Left renal pelvis (tissue), 4 donors: ENCODE data around the gene FSTL4. TPM values are rescaled to one million over a fixed set of nuclear protein-coding genes. Genes with fewer than 3 reads are reported as not detected.

Source experiments
- DNase-seq, 4 donors: peaks; one replicate each; pipeline ENCODE4 v3.0.0-alpha.2; 2013; ENCODE audit warnings: low read depth in 4 of 4, low spot score in 3 of 4
- polyA plus RNA-seq, 4 donors: library from polyadenylated mRNA; unstranded; fragments of 120-200 nt; gene quantifications; one replicate each; pipeline ENCODE4 v1.2.1, GENCODE V29; 2013; ENCODE audit not compliant: insufficient read length in 4 of 4

The FSTL4 gene
- polyA plus RNA-seq, 4 donors, result 0.67 to 1.2 (median 0.79) TPM; not detected in 1

- DNase-seq, result no peak
These were observed 218.4 kb downstream of the FSTL4 start for GRCh38 chr5:133393776-133394476.

GRCh38 chr5:133392448-133392847 lies 219.9 kb downstream of the FSTL4 start:
- DNase-seq, result no peak

DNA sequence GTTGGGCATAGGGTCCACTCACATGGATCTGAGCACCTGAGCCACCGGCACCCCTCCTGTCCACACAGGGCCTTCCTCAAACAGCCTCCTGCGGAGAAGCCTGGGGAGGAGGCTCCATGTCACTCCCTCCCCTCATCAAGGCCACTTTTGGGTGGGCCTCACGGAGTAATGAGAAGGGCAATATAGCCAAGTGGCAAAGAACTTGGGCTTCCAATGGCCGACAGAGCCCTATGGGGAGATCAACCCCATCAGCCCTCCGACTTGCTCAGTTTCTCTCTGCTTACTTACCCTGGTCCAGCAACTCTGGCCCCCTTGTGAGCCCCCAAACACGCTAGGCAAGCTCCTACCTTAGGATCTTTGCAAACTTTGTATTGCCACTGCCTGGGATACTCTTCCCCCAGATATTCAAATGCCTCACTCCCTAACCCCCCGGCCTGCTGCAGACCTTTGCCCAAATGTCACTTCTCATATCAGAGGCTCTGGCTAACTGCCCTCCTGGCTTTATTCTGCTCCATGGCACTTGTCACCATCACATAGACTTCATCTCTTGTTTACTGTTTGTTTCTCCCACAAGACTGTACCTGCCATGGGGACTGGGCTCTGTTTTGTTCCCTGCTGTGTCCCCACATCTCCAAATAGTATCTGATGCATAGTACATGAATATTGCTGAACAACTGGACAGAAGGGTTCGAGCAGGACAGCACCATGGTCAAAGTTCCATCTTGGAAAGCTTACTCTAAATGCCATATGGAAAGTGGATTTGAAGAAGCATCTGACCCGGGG lies 220.8 kb downstream of the FSTL4 start:
- no peak for DNase-seq

- DNase-seq, result no peak
These were observed 221.7 kb downstream of the FSTL4 start for GRCh38 chr5:133390416-133391353.

GRCh38 chr5:133389066-133389590 lies 223.2 kb downstream of the FSTL4 start:
- DNase-seq, result no peak

- DNase-seq, result no peak
These were observed 224.7 kb downstream of the FSTL4 start for GRCh38 chr5:133387621-133388020.

GRCh38 chr5:133387091-133387490 lies 225.2 kb downstream of the FSTL4 start:
- DNase-seq, result no peak

DNA sequence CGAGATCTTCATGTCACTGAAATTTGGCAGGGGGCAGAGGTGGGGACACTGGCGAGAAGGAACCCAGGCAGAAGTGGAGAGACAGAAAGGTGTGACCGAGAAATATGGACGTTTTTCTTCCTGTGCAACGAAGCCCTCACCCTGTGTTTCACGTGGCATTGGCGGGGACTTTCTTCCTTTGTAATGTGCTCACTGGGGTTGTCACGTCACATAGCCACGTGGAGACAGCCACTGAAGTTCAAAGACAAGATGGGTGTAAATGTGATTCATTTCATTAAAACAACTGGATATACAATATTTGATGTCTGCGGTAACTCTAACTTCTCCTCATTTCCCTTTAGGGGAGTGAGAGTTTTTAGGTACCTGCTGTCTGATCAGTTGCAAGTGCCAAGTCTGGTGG lies 225.7 kb downstream of the FSTL4 start:
- DNase-seq, result no peak

DNA sequence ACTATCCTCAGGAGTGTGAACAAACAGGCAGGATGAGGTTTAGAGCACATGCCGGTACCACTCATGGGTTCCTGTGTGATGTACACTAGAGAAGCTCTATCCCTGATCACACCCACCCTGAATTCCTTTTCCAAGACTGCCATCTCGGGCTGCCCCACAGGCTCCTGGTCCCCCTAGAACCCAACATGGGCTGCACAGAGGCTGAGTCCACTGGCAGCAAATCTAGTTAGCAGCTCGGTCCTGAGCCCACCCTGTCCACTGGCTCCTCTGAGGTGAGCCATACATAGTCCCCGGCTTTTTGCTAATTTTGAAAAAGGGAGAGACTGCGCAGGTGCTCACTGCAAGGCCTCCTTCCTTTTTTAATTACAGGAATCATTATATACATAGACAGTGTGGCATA lies 227.0 kb downstream of the FSTL4 start:
- no peak for DNase-seq

DNA sequence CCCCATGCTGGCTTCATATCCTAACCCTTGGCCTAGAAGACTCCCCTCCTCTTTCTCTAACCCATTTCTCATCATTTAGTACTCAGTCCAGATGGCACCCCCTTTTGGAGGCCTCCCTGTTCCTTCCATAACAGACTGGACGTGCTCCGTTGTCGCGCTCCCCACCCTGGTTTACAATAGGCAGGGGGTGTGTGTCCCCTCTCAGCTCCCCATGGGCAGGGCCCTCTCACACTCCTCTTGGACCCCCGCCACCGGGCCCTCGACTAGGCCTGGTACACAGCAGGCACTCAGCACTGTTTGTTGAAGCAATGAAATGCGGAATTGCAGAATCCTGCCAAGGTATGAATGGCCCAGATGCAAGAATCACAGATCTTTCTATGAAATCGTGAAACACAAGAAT lies 227.4 kb downstream of the FSTL4 start:
- DNase-seq, result no peak

- no peak for DNase-seq
These were observed 228.1 kb downstream of the FSTL4 start for GRCh38 chr5:133384120-133384855.

- no peak for DNase-seq
These were observed 228.8 kb downstream of the FSTL4 start for GRCh38 chr5:133383580-133383939.

GRCh38 chr5:133382661-133383579 lies 229.4 kb downstream of the FSTL4 start:
- DNase-seq, result no peak

GRCh38 chr5:133381571-133382365 lies 230.6 kb downstream of the FSTL4 start:
- no peak for DNase-seq

GRCh38 chr5:133381041-133381440 lies 231.3 kb downstream of the FSTL4 start:
- no peak for DNase-seq

GRCh38 chr5:133377736-133378135 lies 234.6 kb downstream of the FSTL4 start:
- no peak for DNase-seq

DNA sequence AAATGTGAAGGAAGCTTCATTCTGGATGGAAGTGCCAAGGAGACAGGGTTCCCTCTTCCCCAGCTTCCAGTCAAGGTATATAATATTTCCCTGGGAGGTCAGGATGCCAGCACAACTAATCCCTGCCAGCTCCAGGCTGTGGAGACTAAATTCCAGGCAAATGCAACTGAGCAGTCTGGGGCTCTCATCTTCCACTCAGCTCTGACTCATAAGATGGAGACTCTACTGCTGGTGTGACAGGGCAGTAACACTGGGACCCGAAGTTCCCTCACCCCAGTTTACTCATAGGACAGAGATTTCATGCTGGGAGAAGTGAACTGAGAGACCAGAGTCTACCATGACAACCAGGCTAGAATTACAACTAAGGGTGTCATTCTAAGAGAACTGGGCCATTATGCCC lies 235.4 kb downstream of the FSTL4 start:
- no peak for DNase-seq

DNA sequence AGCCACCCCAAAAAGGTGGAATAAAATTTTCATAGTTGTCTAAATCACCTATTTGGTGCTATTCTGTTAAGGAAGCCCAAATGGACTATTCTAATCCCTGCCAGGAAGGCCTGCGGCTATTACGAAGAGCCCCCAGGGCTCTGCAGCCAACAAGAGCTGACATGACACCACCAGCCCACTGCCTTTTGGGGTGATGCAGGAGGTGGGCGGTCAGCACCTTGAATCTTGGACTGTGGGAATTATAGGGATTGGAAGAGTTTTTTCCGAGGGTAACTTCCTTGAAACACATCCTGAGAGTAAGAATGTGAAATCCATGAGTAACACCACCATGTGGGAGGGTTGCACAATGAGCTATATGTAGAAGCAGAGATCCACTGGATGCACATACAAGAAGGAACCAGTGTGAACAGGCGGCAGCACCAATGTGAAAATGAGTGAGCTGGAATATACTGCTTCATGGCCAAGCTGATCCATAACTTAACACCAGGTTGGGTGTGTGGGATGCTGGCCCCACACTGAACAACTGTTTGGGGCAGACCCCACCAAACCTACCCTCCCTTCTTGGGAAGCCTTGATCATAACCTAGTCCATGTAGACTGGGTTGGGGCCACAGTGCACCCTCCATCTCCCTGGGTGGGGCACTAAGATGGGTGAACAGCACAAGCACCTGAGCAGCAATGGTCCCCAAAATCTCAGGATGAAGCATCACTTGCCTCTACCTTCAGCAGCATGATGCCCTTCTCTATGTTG lies 239.0 kb downstream of the FSTL4 start:
- DNase-seq, result no peak
